Kidney glomerular epithelial cell (primary cell): ENCODE results near the gene DOHH.
"Not testable (repeated sequence)": the region's sequence is repeated elsewhere in the genome, so short reads cannot be mapped to it uniquely, and the experiment has no call there.

Experiments used
- DNase-seq: peaks from one replicate; lab custom pipeline; 2025; lab: John Stamatoyannopoulos, UW

DOHH gene

DNA sequence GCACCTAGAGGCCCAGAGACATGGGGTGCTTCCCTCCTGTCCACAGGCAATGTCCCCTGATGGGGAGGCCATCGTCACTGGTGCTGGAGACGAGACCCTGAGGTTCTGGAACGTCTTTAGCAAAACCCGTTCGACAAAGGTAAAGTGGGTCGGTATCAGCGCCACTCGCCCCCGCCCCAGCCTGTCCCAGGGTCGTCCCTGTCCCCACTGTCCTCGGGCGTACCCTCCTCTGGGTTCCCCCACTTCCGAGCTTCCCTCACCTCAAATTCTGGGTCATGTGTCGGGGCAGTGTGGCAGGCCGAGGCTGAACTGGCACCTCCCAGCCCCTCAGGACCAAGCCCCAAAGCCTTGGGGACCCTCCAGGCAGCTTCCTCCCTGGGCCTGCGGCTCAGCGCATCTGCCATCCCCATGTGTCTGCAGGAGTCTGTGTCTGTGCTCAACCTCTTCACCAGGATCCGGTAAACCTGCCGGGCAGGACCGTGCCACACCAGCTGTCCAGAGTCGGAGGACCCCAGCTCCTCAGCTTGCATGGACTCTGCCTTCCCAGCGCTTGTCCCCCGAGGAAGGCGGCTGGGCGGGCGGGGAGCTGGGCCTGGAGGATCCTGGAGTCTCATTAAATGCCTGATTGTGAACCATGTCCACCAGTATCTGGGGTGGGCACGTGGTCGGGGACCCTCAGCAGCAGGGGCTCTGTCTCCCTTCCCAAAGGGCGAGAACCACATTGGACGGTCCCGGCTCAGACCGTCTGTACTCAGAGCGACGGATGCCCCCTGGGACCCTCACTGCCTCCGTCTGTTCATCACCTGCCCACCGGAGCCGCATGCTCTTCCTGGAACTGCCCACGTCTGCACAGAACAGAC lies 34.1 kb upstream of the DOHH start:
- no peak for DNase-seq

- DNase-seq, result no peak
These were observed 33.2 kb upstream of the DOHH start for GRCh38 chr19:3533563-3534216.

GRCh38 chr19:3533033-3533432 lies 32.6 kb upstream of the DOHH start:
- no peak for DNase-seq

- no peak for DNase-seq
These were observed 31.8 kb upstream of the DOHH start for GRCh38 chr19:3532154-3532786.

GRCh38 chr19:3531716-3532115 lies 31.2 kb upstream of the DOHH start:
- DNase-seq, result no peak

- DNase-seq, result no peak
These were observed 29.9 kb upstream of the DOHH start for GRCh38 chr19:3530389-3530788.

DNA sequence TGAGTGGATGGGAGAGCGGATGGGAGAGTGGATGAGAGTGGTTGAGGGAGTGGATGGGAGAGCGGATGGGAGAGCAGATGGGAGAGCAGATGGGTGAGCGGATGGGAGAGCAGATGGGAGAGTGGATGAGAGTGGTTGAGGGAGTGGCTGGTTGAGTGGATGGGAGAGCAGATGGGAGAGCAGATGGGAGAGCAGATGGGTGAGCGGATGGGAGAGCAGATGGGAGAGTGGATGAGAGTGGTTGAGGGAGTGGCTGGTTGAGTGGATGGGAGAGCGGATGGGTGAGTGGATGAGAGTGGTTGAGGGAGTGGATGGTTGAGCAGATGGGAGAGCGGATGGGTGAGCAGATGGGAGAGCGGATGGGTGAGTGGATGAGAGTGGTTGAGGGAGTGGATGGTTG lies 28.8 kb upstream of the DOHH start:
- DNase-seq, result not testable (repeated sequence)

GRCh38 chr19:3528539-3529211 lies 28.2 kb upstream of the DOHH start:
- DNase-seq, result no peak

GRCh38 chr19:3528080-3528479 lies 27.6 kb upstream of the DOHH start:
- no peak for DNase-seq

DNA sequence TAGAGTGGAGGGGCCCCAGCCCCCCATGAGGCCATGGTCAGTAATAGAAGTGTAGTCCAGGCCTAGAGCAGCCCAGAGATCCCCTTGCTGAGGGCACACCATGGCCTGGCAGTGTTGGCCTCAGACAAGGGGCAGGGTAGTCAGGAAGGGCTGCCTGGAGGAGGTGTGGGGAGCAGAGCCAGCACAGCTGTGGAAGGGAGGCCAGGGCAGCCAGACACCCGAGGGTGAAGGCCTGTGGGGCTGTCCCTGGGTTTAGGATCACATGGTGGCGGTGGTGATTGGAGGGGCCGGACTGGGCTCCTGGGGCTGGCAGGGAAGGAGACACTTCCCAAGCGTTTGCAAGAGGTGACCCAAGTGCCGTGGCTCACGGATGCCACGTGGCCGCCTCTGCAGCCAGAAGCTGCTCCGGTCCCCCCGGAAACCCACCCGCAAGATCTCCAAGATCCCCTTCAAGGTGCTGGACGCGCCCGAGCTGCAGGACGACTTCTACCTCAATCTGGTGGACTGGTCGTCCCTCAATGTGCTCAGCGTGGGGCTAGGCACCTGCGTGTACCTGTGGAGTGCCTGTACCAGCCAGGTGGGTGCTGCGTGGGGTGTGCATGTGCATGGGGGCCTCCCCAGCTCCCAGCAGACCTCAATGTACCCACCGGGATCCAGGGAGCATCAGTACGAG lies 26.9 kb upstream of the DOHH start:
- DNase-seq, result no peak

- no peak for DNase-seq
These were observed 26.2 kb upstream of the DOHH start for GRCh38 chr19:3526507-3527237.

- no peak for DNase-seq
These were observed 24.5 kb upstream of the DOHH start for GRCh38 chr19:3524904-3525451.

GRCh38 chr19:3524078-3524842 lies 23.8 kb upstream of the DOHH start:
- no peak for DNase-seq

GRCh38 chr19:3523361-3524077 lies 23.0 kb upstream of the DOHH start:
- no peak for DNase-seq

GRCh38 chr19:3522421-3523360 lies 22.2 kb upstream of the DOHH start:
- DNase-seq, result no peak

DNA sequence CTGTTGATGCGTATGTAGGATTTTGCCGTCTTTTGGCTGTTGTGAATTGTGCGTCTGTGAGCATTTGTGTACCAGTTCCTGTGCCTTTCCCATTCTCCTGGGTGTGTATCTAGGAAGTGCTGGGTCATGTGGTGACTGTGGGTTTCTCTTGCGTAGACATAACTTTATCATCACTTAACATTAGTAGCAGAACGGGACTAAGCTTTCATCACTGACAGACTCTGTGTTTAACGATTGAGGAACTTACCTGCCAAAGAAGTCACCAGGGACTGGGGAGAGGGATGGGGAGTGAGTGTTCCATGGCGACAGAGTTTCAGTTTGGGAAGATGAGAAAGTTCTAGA lies 20.6 kb upstream of the DOHH start:
- DNase-seq, result no peak

DNA sequence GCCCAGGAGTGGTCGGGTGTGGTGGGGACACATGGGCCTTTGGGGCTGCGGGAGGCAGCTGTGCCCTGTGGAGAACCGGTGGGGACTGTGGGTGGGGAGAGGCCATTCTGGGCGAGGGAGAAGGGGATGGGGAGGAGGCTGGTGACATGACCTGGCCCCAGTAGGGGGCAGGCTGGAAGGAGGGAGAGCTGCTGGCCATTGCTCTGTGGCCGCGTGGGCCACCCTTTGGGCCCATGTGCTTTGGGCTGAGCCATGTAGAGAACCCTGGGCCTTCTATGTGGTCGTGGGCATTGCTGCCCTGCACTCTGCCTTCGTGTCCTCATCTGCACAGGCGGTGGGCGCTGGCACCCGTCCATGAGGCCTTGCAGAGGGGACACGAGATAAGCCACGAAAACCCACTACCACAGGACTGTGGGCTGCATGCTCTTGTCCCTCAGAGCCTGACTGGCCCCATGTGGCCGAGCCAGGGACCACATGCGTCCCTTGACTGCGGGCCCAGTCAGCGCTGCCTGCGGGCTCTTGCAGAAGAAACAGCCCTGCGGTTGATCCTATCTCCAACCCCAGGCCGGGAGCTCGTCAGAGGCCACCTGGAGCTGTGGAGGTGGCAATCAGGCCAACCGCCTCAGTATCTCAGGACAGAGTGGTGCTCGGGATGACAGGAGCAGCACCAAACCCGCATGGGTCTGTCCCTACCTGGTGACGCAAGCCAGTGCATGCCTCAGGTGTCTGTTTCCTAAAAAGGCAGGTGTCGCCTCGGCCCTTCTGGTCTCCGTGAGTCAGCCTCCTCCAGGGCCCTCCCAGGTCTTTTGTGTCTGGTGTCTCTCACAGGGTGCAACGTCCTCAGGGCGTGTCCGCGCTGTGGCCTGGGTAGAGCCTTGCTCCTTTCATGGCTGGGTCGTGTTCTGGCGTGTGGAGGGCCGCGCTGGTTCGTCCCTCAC lies 20.0 kb upstream of the DOHH start:
- no peak for DNase-seq
